NCI-H226 (cell line): ENCODE results near the gene TOMM40.
A peak's percentile ranks its signal among the peaks of the same experiment; 100 is the strongest.
"Not testable (repeated sequence)": the region's sequence is repeated elsewhere in the genome, so short reads cannot be mapped to it uniquely, and the experiment has no call there.

ENCODE experiments used
- DNase-seq: peaks from one replicate; pipeline ENCODE4 v3.0.0-alpha.2; 2015

TOMM40 gene

GRCh38 chr19:44872661-44873060 is 18.4 kb upstream of the TOMM40 start:
- DNase-seq: no peak

DNA sequence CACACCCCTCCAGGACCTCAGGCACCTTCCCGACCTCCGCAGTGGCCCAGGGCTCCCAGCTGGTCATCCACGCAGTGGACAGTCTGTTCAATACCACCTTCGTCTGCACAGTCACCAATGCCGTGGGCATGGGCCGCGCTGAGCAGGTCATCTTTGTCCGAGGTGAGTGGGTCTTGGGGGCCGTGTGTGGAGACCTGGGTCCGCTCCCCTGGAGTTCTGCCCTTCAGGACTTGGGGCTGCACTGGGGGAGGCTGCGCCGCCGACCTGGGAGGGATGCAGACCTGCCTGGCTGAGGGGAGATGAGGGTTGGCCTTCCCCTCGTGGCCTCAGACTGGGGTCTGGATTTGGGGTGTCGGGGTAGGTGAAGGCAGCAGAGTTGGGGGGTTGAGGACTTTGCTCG is 16.7 kb upstream of the TOMM40 start:
- DNase-seq: no peak

DNA sequence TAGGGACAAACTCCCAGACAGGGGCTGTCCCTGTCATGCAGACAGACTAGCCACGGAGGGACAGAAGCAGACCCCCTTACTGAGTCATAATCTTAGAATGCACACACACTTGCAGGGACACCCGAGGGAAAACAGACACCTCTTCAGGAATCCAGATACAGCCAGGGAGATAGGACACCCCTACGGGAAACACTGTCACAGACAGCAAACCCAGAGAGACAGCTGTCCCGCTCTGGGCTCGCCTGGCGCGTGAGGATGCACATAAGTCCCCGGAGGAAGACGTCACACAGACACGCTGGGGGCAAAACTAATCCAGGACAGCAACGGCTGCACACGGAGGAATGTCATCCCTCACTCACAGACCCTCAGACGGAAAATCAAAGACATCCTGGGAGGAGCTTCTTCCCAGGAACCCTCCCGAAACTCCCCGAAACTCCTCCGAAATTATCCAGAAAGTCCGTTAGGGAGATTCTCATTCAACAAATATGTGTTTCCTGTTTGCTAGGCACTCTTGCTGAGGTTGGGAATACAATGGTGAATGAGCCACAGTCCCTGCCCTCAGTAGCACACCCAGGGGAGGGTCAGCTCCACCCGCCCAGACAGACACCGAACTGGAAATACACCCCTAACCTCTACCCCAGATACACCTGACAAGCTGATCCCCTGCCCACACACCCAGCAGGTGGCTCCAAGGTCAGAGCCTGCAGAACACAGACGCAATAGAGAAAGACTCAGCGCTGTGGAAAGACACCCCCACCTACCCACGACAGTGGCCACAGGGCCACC is 15.2 kb upstream of the TOMM40 start:
- peak; percentile 7 for DNase-seq

DNA sequence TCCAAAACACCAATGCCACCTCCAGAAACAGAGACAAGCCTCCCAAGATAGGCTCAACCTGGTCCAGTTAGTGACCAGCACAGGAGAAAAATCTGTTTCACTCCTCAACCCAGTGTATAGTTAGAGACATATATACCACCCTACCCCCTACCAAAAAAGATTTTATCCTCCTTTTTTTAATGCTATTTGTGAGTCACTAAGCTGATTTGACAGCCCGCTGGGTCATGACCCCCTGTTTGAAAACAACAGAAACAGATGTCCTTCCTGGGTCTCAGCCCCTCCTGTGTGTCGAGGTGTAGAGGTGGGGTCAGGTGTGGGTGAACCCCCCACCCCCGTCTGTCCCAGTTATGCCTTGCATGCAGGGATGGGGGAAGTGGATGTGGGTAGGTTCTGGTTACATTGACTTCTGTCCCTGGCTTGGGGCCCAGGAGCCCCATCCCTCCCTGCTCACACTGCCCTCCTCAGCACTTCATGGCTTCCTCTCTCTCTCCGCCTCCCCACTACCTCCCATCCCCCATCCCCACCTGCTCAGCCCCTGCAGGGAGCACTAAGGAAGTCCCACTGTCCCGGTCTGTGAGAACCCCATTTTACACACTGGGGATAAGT is 14.0 kb upstream of the TOMM40 start:
- no peak for DNase-seq

GRCh38 chr19:44878120-44878865 is 12.8 kb upstream of the TOMM40 start:
- DNase-seq: no peak

DNA sequence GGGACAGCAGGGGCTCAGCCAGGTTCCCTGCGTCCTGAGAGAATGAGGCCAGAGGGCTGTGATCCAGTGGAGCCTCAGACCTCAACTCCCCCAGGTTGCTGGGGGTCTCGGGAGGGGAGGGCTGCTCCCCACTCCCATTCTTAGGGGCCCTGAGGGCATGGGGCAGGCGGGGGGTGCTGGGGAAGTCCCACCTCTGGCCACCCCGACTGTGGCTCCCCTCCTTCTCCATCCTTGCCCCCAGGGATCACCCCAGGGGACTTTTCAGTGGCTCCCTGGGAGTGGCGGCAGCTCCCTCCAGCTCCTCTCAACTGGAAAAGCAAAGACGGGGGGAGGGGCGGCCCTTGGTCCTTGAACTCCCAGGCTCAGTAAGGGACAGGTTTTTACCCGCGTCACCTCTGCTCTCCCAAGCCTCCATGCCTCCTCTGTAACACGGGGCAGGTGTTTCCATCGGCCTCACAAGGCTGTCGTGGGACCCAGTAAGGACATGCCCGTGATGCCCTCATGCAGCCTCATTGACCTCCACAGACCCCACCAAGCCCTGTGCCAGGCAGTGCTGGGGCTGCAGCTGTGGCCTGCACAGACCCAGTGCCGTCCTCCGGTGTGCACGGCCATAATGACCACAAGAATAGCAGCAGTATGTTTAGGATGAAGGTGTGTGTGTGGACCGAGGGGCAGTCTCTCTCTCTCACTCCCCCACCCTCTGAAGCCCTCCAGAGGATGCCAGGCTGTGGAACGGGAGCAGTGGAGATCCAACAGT is 11.6 kb upstream of the TOMM40 start:
- DNase-seq: no peak

GRCh38 chr19:44882063-44882462 is 9.0 kb upstream of the TOMM40 start:
- DNase-seq: no peak

- not testable (repeated sequence) for DNase-seq
Observed at GRCh38 chr19:44882619-44883397, 8.2 kb upstream of the TOMM40 start.

DNA sequence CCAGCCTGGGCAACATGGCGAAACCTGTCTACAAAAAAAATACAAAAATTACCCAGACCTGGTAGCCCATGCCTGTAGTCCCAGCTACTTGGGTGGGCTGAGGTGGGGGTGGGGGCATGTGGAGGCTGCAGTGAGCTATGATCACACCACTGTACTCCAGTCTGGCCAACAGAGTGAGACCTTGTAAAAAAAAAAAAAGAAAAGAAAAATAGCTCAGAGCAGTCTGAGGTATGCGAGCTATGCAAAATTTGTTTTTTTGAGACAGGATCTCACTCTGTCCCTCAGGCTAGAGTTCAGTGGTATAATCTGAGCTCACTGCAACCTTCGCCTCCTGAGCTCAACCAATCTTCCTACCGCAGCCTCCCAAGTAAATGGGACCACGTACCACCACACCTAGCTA is 7.1 kb upstream of the TOMM40 start:
- no peak for DNase-seq

DNA sequence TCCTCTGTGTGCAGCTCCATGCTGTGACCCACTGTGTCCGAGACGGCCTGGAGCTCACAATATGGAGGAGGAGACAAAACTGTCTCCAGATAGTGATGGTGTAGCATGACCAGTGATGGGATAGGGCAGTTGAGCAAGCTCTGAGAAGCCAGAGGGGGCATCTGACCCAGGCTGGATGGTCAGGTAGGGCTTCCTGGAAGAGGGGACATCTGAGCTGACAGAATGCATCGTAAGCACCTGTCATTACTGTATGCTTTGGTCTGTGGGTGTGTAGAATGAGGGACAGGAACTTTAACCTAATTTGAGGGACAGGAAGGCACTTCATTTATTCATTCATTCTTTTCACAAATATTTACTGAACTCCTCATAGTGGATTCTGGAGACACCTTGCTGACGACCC is 6.5 kb upstream of the TOMM40 start:
- DNase-seq: no peak

GRCh38 chr19:44886141-44886540 is 4.9 kb upstream of the TOMM40 start:
- DNase-seq: no peak

DNA sequence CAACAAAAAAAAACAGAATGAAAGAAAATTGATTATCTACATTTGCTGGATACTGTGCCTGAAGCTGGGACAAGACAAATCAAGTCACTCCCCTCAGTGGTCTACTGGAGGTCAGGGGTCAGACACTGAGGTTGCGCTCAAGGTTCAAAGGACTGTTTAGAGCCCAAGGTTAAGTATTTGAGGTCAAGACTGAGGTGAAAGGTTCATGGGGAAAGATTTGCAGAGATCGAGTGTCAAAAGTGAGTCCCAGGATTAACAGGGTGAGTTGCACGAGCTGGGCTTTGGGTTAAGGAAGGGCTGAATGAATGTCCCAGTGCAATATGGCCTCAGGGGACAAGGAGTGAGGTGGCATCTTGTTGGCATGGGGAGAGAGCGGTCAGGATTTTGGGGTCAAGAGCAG is 3.4 kb upstream of the TOMM40 start:
- DNase-seq: no peak

GRCh38 chr19:44888335-44888734 is 2.7 kb upstream of the TOMM40 start:
- DNase-seq: not testable (repeated sequence)

DNA sequence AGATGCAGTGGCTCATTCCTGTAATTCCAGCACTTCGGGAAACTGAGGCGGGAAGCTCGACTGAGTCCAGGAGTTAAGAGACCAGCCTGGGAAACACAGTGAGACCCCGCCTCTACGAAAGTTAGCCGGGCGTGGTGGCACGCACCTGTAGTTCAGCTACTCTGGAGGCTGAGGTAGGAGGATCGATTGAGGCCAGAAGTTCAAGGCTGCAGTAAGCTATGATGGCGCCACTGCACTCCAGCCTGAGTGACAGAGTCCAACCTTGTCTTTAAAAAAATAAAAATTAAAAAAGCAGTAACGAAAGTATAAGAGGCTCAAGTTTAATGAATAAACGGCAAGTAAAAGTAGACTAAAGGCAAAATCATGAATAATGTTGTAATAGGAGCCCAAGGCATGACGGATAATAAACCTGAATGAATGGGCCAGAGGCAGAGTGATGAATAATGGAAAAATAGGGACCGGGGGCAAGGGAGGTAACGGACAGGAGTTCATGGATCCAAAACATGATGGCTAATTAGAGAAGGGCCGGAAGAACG is 1.2 kb upstream of the TOMM40 start:
- no peak for DNase-seq

DNA sequence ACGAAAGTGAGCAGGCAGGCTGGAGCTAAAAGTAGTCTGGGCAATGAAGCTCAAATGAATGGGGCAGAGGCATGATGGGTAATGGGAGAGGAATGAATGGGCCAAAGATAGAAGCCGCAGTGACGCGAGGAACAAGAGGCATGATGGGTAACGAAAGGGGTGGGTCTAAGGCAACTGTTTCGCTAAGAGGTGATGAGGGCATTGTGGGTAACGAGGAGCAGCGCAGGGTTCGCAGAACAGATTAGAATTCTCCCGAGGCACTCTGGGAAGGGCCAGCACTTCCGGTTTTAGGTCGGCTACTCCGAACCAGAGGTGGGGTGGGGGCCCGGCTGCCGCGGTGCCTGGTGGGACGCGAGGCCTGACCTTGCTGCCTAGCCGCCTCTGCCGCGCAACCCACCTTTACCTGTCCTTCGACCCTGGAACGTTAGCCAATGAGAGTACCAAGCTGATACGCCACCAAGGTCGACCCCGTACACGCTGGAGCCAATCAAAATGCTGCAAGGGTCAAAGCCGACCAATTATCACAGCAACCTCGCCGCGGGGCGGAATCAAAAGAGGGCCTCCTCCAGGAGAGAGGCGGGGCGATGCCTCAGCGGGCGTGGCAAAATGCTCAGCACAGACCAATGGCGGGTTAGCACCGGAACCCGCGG is 563 bp upstream of the TOMM40 start:
- DNase-seq: peak; percentile 100

- DNase-seq: no peak
Observed at GRCh38 chr19:44892932-44893331, 1.9 kb downstream of the TOMM40 start.

DNA sequence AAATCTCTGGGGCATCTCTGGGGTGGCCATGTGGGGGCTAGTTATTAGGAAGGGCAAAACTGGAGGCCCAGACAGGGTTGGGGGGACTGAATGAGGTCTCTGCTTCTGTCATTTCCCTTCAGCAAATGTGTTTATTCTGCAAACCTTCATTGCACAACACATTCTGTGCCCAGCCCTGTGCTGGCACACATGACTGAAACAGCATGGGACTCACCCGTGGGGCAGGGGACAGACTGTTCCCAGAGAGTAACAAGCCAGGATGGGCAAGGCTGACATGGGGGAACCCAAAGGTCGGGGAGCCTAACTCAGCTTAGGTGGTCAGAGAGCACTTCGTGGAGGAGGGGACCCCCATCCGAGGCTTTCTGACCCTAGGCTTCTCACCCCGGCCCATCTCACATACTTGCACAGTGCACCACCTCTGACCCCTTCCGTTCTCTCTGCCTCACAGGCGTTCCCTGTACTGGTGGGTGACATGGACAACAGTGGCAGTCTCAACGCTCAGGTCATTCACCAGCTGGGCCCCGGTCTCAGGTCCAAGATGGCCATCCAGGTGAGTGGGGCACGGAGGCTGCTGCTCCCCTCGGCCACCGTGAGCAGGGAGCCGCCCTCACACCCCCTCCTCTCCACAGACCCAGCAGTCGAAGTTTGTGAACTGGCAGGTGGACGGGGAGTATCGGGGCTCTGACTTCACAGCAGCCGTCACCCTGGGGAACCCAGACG is 2.4 kb downstream of the TOMM40 start:
- DNase-seq: no peak

DNA sequence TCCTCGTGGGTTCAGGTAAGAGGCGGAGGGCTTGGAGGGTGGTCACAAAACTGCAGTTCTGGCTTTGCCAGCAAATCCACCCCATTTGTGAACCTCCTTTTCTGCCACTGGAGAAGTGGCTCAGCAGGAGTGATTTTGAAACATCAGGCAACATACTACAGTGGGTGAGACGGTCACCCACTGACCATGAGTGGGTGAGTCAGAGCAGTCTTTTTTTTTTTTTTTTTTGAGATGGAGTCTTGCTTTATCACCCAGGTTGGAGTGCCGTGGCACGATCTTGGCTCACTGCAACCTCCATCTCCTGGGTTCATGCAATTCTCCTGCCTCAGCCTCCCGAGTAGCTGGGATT is 3.0 kb downstream of the TOMM40 start:
- DNase-seq: no peak

- DNase-seq: no peak
Observed at GRCh38 chr19:44894946-44895345, 3.9 kb downstream of the TOMM40 start.

DNA sequence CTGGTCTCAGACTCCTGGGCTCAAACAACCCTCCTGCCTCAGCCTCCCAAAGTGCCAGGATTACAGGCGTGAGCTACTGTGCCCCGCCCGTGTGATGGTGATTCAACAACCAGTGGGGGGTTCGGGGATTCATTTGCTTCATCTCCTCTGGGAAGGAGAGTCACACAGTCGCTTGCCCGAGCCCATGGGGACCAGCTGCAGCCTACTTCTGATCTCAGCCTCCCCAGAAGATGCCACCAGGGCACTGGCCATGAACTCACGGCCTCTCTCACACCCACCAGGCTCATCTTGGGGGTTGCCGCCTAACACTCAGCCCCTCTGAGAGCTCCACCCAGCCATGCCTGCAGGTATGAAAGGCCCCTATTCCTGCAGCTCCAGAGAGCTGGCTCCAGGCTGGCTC is 6.8 kb downstream of the TOMM40 start:
- no peak for DNase-seq
